ENCODE results near the gene ASGR2.
"Not testable (repeated sequence)": the region's sequence is repeated elsewhere in the genome, so short reads cannot be mapped to it uniquely, and the experiment has no call there.

Gene ASGR2

GRCh38 chr17:7124923-7125322 lies 10.3 kb upstream of the ASGR2 start:
- DNase-seq (ENCODE audit: low spot score): no peak

- no peak for DNase-seq (ENCODE audit: low spot score)
Measured at GRCh38 chr17:7123844-7124243, 9.2 kb upstream of the ASGR2 start.

- no peak for DNase-seq (ENCODE audit: low spot score)
Measured at GRCh38 chr17:7122381-7122780, 7.8 kb upstream of the ASGR2 start.

- not testable (repeated sequence) for DNase-seq (ENCODE audit: low spot score)
Measured at GRCh38 chr17:7120635-7121034, 6.0 kb upstream of the ASGR2 start.

GRCh38 chr17:7120123-7120522 lies 5.5 kb upstream of the ASGR2 start:
- DNase-seq (ENCODE audit: low spot score): no peak

GRCh38 chr17:7119314-7119713 lies 4.7 kb upstream of the ASGR2 start:
- no peak for DNase-seq (ENCODE audit: low spot score)

GRCh38 chr17:7114875-7115614 lies 423 bp upstream of the ASGR2 start:
- no peak for DNase-seq (ENCODE audit: low spot score)

- no peak for DNase-seq (ENCODE audit: low spot score)
Measured at GRCh38 chr17:7113273-7114071, 1.1 kb downstream of the ASGR2 start.

- DNase-seq (ENCODE audit: low spot score): no peak
Measured at GRCh38 chr17:7112510-7113108, 2.0 kb downstream of the ASGR2 start.

- DNase-seq (ENCODE audit: low spot score): no peak
Measured at GRCh38 chr17:7111784-7112509, 2.7 kb downstream of the ASGR2 start.

GRCh38 chr17:7110617-7111306 lies 3.9 kb downstream of the ASGR2 start:
- DNase-seq (ENCODE audit: low spot score): no peak

GRCh38 chr17:7109461-7110322 lies 4.9 kb downstream of the ASGR2 start:
- no peak for DNase-seq (ENCODE audit: low spot score)

GRCh38 chr17:7108981-7109380 lies 5.6 kb downstream of the ASGR2 start:
- DNase-seq (ENCODE audit: low spot score): no peak

GRCh38 chr17:7108560-7108925 lies 6.1 kb downstream of the ASGR2 start:
- no peak for DNase-seq (ENCODE audit: low spot score)

GRCh38 chr17:7107795-7108559 lies 6.6 kb downstream of the ASGR2 start:
- DNase-seq (ENCODE audit: low spot score): no peak

- DNase-seq (ENCODE audit: low spot score): no peak
Measured at GRCh38 chr17:7107012-7107754, 7.4 kb downstream of the ASGR2 start.

GRCh38 chr17:7102421-7102820 lies 12.2 kb downstream of the ASGR2 start:
- DNase-seq (ENCODE audit: low spot score): no peak

- no peak for DNase-seq (ENCODE audit: low spot score)
Measured at GRCh38 chr17:7101531-7101930, 13.1 kb downstream of the ASGR2 start.

All from SK-N-DZ (cell line).